SK-N-SH (cell line): ENCODE results near the gene CENPS.
"Not testable (repeated sequence)": the region's sequence is repeated elsewhere in the genome, so short reads cannot be mapped to it uniquely, and the experiment has no call there.

Experiments used
- CTCF ChIP-seq: fragments of 200-600 bp; sonication (generic); IDR thresholded peaks from 2 replicates; pipeline ENCODE4 v1.6.1; 2017; ENCODE audit warnings: antibody characterized with exemption, mild to moderate bottlenecking, moderate library complexity
- EP300 ChIP-seq, 2 experiments: IDR thresholded peaks; 2 replicates each; pipeline versions ENCODE4 v1.4.0 to v1.6.1; 2012; ENCODE audit warnings: borderline replicate concordance in 1 of 2, low read depth in 1 of 2, low read length in 1 of 2
- EZH2phosphoT487 ChIP-seq: fragments of 200-600 bp; sonication (generic); IDR thresholded peaks from 2 replicates; pipeline ENCODE4 v1.6.1; 2017; ENCODE audit warnings: low read depth, mixed run types, mild to moderate bottlenecking, antibody characterized with exemption, moderate library complexity, borderline replicate concordance
- NFIC ChIP-seq: IDR thresholded peaks from 2 replicates; pipeline ENCODE4 v1.4.0; 2012; ENCODE audit warnings: borderline replicate concordance
- RAD21 ChIP-seq: IDR thresholded peaks from 2 replicates; pipeline ENCODE4 v1.6.1; 2012; ENCODE audit warnings: mild to moderate bottlenecking, low read length
- REST ChIP-seq: IDR thresholded peaks from 2 replicates; pipeline ENCODE4 v1.6.1; 2012; ENCODE audit warnings: mild to moderate bottlenecking, low read depth, low read length, moderate library complexity
- TAF1 ChIP-seq: IDR thresholded peaks from 2 replicates; pipeline ENCODE4 v1.6.1; 2012; ENCODE audit warnings: low read depth, mild to moderate bottlenecking, low read length, moderate library complexity, borderline replicate concordance

- not testable (repeated sequence) for TF ChIP-seq RAD21; TAF1; EP300 (IDR thresholded peaks at IDR 0.05; ENCODE audit: borderline replicate concordance in 1 of 2, low read depth in 1 of 2, low read length in 1 of 2); CTCF; REST; EZH2phosphoT487; NFIC
Measured at GRCh38 chr1:10415967-10416366, 14.3 kb upstream of the CENPS start.
